Iris pigment epithelial cell (primary cell): ENCODE results near the gene LRRC7.

ENCODE experiments used
- DNase-seq: peaks from one replicate; pipeline ENCODE4 v3.0.0-alpha.2; 2011; ENCODE audit warnings: low read depth

LRRC7 gene

DNA sequence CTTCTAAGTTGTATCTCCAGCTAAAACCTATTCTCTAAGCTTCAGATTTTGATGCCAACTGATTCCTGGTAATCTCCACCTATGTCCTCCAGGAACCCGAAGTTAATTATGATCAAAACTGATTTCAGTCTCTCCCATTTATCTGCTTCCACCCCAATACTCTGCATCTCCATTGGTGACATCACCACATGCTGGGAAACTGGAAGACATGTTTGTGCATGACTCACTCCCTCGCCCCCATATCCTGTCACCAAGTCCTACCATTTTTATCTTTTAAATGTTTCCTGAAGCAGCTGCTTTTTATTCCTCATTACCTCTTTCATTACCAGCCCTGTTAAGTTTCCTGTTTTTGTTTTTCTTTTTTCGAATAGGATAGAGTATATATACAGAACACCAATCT, 409.2 kb downstream of the LRRC7 start:
- DNase-seq = peak; percentile 81

DNA sequence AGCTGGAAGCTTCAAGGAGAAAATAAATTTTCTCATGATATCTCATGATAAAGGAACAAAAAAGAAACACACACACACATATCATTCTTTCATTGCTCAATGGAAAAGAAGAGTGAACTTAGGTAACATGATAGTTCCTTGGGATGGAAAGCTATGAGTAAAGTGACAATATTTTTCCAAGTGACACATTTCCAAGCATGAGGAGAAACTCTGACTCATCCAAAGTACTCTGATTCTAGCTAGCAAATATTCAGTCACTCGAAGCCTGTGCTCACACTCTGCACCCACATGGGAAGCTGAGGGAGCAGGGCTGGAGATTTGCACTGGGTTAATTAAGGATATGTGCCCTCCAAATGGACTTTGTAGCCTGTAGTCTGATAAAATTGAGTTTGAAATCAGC, 415.3 kb downstream of the LRRC7 start:
- DNase-seq = peak; percentile 75

DNA sequence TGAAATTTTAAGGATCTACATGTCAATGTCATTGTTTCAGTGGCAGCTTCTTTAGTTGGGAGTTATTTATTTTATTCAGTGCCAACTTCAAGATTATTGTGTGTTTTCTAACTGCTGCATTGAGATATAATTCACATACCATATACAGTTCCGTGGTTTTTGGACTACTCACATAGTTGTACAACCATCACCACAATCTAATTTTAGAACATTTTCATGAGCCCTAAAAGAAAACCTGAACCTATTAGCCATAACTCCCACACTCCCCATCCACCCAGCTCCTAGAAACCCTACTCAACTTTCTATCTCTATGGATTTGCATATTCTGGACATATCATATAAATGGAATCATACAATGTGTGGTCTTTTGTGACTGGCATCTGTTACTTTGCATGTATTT, 417.7 kb downstream of the LRRC7 start:
- DNase-seq = no peak

DNA sequence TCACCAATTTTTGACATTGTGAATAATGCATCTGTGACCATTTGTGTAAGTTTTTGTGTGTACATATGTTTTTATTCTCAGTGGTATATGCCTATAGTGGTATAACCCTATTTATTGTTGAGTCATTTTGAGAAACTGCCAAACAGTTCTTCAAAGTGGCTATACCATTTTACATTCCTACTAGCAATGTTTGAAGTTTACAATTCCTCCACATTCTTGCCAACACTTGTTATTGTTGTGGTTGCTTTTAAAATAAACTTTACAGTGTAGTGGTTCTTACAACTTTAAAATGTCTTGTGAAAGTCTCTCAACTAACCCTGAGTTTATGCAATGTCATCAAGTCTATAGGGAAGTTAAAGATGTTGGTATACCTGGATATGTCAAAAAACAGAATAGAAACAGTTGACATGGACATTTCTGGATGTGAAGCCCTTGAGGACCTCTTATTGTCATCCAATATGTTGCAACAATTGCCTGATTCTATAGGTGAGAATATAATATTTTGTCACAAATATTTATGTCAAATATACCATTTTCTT, 418.2 kb downstream of the LRRC7 start:
- DNase-seq = peak; percentile 35

GRCh38 chr1:69987881-69988280, 420.2 kb downstream of the LRRC7 start:
- DNase-seq = no peak

GRCh38 chr1:69991644-69992043, 423.9 kb downstream of the LRRC7 start:
- peak; percentile 71 for DNase-seq

DNA sequence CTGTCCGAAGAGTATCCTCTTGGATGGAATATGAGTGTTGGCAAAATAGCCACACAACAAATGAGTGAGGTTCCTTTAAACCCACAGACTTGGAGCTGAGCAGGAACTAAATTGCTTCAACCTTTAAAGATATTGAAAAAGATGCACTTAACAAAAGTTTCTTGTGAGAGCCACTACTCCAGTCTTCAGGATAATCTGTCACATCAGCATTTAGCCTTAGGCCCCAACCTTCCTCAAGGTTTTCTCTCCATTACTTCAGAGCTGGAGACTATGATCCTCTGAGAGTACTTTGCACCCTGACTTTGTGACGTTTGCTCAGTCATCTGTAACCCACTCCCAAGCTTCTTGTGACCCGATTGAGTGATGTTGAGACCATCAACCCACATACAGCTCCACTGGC, 424.9 kb downstream of the LRRC7 start:
- DNase-seq = no peak

GRCh38 chr1:69993810-69994209, 426.1 kb downstream of the LRRC7 start:
- DNase-seq = no peak

- DNase-seq = peak; percentile 52
Measured at GRCh38 chr1:69994241-69994640, 426.5 kb downstream of the LRRC7 start.

GRCh38 chr1:69998847-69999246, 431.1 kb downstream of the LRRC7 start:
- no peak for DNase-seq

DNA sequence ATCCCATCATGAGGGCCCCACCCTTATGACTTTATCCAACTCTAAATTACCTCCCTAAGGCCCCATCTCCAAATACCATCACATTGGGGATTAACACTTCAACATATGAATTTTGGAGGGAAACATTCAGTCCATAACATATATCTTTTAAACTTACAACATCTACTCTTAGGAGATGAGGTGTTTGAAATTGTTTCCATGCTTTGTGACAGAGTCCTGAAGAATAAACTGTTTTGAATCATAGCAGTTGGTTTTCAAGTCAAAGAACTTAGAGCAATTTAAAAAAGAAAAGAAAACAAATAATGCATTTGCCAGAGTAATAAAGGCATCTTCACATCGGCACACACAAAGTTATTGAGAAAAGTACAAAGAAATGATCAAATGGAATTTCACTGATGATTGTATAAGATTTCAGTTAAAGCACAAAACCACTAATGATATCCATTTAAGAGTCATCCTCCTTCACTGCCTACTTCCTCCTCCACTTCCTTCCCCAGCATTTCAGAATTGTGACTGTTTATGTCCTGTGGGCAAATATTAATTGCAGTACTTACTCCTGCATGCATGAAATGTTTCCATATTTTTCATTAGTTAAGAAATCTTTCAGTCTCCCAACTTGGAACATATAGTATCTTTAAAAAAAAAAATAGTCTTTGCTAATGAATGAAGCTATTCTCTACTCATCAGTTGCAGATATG, 435.6 kb downstream of the LRRC7 start:
- no peak for DNase-seq

- no peak for DNase-seq
Measured at GRCh38 chr1:70005386-70006034, 437.8 kb downstream of the LRRC7 start.

DNA sequence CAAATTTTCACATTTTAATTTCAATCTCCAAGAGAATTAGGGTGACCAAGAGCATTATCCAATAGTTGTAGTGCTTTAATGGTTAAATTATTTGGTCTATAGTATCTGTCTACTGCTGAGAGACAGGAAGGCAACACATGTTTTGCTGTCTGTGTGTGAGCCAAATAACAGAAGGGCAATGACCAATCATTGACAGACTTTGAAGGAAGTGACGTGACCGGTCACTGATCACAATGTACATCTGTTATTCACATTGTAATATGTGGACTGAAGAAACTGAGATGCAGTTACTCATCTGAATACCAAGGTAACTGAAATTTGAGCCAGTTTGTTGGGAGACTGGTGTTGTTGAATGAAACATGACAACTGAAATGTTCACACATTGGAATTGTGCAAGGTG, 440.9 kb downstream of the LRRC7 start:
- peak; percentile 39 for DNase-seq

DNA sequence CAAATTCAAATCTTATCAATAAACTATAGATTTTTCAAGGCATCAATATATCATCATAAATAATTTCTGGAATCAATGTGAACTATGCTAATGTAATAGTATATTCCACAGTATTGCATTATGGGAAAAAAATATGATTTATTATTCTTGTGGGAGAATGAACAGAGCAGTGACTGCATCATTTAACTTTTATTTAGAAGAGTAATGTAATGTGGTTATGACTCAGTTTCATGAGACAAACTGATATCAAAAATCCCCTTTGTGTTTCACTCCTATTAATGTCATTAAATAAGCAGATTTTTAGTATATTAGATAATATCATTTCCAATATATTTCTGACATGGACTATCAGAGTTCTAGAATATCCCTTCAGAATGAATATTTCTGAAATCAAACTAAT, 450.0 kb downstream of the LRRC7 start:
- peak; percentile 45 for DNase-seq

GRCh38 chr1:70024272-70024671, 456.6 kb downstream of the LRRC7 start:
- DNase-seq = no peak

DNA sequence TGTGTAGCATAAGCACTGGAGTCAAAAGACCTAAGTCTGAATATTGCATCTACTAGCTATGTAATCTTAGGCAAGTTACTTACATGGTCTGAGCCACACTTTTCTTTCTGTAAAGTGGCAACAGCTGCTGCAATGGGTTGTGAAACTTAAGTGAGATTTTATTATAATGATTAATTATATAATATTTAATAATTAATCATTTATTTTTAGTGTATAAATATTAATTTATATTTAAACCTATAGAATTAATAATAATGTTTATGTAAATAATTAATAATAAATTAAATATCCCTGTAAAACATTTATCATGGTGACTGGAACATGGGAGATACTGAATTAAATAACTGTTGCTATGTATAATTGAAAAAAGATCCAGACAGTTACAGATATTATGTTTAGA, 457.3 kb downstream of the LRRC7 start:
- DNase-seq = no peak

DNA sequence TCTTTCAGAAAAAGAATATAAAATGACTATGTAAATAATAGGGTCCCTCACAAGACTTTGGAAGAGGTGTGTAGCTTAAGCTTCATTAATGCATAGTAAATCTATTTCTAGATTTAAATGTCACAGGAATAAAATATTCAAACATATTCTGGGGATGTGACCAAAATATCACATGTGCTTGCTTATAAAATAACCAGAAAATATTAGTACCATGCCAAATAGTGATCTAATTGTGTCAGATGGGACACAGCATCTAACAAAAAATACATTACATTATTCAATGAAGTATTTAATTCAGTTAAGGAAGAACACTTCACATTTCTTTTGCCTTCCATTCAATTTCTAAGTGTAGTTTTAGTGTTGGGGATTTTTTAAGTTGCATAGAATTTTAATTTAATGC, 458.1 kb downstream of the LRRC7 start:
- no peak for DNase-seq

DNA sequence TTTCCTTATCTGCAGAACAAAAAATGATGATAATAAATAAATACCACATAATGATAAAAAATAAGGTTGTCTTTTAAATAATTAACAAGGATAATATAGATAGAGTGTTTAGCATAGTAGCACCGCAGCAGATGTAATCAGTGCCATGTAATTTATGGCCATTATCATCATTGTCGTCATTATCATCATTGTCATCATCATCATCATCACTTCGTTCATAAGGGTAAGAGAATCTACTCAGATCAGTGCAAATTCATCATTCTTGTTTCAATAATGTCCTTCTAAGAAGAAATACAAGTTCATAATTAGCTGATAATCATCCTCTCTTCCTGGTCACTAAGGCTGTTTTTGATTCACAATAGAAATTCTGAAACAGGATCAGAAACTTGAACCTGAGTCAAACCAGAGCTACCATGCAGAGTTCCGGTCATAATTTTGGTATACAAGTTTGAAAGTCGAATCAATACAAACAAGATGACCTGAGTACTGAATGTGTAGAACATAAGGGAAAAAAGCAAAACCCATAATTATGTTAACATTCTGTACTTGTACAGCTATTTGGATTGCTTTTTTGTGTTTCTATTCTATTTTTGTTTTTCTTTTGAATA, 465.6 kb downstream of the LRRC7 start:
- no peak for DNase-seq

- DNase-seq = no peak
Measured at GRCh38 chr1:70033936-70034335, 466.2 kb downstream of the LRRC7 start.

- DNase-seq = peak; percentile 86
Measured at GRCh38 chr1:70034403-70034802, 466.7 kb downstream of the LRRC7 start.

DNA sequence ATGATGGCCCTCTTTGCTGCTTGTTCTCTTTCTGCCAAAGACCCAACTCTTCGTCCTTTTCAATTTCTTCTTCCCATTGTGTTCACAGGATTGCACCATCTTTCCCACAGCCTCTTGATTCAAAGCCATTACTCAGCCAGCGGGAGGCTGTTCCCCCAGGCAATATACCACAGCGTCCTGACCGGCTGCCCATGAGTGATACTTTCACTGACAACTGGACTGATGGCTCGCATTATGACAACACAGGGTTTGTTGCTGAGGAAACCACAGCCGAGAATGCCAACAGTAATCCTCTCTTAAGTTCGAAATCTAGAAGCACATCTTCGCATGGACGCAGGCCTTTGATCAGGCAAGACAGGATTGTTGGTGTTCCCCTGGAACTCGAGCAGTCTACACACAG, 470.3 kb downstream of the LRRC7 start:
- DNase-seq = peak; percentile 71

DNA sequence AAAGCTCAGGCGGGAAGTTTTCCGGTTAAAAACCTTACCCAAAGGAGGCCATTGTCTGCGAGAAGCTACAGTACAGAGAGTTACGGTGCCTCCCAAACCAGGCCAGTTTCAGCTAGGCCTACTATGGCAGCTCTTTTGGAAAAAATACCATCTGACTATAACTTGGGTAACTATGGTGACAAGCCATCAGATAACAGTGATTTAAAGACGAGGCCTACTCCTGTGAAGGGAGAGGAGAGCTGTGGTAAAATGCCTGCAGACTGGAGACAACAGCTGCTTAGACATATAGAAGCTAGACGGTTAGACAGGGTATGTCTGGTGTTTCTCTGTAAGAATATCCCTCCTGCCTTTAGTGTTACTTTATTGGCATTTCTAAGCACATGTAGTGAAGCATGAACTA, 471.8 kb downstream of the LRRC7 start:
- no peak for DNase-seq

GRCh38 chr1:70041317-70042045, 473.8 kb downstream of the LRRC7 start:
- DNase-seq = no peak
